PC-3 (cell line): ENCODE measurements around the gene KATNA1.

ENCODE experiments used
- CTCF ChIP-seq: fragments of 300-600 bp; sonication (generic); conservative IDR thresholded peaks from 2 replicates; pipeline ENCODE4 v1.5.1; 2017; ENCODE audit warnings: antibody characterized with exemption, low read depth, mild to moderate bottlenecking, low read length
- EZH2 ChIP-seq: fragments of 300-600 bp; sonication (generic); IDR thresholded peaks from one replicate; pipeline ENCODE4 v1.6.1; 2017; ENCODE audit warnings: antibody characterized with exemption, mild to moderate bottlenecking, low read length; ENCODE audit not compliant: unreplicated experiment
- EZH2phosphoT487 ChIP-seq: fragments of 300-600 bp; sonication (generic); IDR thresholded peaks from 2 replicates; pipeline ENCODE4 v1.6.1; 2018; ENCODE audit warnings: mild to moderate bottlenecking, antibody characterized with exemption, low read length, borderline replicate concordance

DNA sequence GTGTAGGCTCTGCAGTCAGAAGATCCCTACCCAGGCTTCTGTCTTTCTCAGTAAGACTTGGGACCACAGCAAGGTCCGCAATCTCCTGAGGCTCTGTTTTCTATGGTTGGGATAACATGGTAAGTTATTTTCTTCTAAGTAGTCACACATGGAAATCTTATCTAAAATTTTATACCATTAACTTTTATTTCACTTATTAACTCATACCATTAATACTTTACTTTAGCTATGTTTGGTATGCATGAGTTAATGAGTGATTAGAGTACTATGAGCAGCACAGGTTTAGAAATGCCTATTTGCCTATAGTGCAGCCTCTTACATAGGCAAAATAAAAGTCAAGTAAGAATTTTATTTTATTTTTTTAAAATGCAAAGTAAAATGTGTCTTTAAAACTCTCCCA, 55.1 kb downstream of the KATNA1 start:
- TF ChIP-seq EZH2phosphoT487 (no peak), EZH2 (no peak), CTCF (no peak)
